ENCODE measurements around the gene LIM2.

The LIM2 gene

DNA sequence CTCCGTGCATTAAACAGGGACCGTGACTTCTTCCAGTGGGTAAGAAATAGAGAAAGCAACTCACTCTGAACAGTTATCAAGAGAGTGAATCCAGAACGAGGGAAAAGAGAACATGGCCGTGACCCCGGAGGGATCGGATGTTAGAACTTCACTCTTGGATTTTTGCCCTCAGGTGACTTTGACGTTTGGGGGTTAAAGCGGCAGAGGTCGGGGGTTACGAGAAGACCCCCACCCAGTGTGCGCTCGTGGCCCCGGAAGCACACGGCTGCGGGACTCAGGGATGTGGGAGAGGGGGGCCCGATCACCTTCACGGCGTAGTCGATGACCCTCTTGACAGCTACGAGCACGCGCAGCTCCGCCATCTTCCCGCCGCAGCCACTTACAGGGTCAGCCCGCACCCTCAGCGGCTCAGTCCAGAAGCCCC, 21.8 kb downstream of the LIM2 start, which contains the start of gene ETFB:
TSS of gene ETFB (minus strand) at position 424 of the 424 bp plus-strand sequence. CDS start at position 362, 62 bp downstream.
- DNase-seq (ENCODE audit: low spot score): no peak

DNA sequence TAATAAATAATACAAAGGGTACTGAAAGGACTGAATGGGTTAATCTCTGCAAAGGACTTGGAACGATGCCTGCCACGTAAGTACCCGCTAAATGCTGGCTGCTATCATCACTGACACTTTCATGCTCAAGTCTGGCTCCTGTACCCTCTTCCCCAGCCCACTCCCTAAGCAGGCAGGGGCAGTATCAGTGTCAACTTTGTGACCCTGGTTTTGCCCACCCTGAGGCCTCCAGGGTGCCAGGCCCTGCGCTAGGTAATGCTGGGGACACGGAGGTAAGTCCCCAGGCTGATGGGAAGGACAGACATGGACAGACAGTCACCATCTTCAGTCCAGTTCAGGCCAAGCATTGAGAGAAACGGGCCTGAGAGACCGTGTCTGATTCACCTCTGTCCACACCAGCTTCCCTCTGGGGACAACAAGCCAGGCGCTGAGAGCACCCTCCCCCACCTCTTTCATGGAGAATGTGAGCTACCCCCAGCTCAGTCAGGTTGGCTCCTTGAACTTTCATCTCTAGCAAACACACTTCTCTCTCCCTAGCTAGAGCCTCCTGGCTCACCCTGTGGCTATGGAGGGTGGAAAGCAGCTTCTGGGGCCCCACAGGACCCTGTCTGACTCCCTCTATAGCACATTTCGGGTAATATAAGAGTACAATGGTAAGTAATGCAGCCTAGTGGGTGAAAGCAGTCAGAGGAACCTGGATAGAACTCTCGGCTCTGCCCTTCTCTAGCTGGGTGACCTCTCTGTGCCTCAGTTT, 22.4 kb downstream of the LIM2 start:
- peak; percentile 22 for DNase-seq (ENCODE audit: low spot score)

DNA sequence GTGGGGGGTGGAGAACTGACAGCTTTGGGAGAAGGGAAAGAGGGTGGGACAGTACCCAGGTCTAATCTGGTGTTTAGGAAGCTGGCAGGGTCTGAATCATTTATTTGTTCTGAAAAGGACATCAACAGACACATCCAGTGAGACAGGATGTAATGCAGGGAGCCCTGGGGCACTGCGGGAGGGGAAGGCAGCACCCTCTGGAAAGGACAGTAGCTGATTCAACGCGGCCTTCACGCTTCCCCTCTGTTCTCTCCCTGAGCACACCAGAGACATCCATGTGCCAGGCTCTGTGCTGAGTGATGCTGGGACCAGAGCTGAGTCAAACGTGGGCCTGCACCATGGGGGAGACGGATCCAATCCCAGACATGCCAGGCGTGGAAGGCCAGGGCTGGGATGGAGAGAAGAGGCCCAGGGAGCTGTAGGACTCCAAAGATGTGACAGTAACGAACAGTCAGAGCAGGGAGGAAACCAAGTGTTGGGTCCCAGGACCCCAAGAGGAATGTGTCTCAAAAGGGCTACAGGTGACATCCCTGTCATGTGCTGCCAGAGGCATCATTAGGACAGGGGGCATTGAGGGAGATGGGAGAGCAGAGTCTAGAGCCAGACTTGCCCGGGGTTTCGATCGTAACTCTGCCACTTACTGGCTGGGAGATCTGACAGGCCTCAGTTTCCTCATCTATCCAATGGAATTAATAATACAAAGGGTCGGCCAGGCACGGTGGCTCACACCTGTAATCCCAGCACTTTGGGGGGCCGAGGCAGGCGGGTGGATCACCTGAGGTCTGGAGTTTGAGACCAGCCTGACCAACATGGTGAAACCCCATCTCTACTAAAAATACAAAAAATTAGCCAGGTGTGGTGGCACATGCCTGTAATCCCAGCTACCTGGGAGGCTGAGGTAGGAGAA, 23.3 kb downstream of the LIM2 start:
- DNase-seq (ENCODE audit: low spot score): no peak

DNA sequence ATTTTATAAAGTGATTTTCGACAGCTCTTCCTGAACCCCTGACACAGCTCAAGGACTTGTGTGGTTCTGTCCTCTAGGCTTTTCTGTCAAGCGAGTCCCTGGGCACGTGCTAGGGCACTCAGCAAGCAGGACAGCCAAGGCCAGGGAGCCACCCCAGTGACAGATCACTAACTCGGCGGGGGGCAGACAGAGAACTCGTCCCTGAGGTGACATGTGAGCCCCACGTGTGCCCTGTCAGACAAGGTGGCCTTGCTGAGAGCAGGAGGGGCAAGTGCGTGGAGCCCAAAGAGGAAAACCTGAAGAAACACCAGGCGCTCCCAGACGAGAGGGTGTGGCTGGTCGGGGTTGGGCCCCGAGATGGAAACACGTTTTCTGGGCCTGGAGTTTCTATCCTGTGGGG, 26.5 kb downstream of the LIM2 start:
- DNase-seq (ENCODE audit: low spot score): no peak

- no peak for DNase-seq (ENCODE audit: low spot score)
Measured at GRCh38 chr19:51359294-51359693, 28.5 kb downstream of the LIM2 start.

GRCh38 chr19:51357952-51358351, 29.8 kb downstream of the LIM2 start:
- DNase-seq (ENCODE audit: low spot score): no peak

GRCh38 chr19:51356159-51356801, 31.5 kb downstream of the LIM2 start:
- no peak for DNase-seq (ENCODE audit: low spot score)

GRCh38 chr19:51354742-51355148, 33.0 kb downstream of the LIM2 start:
- no peak for DNase-seq (ENCODE audit: low spot score)

- no peak for DNase-seq (ENCODE audit: low spot score)
Measured at GRCh38 chr19:51354103-51354741, 33.6 kb downstream of the LIM2 start.

DNA sequence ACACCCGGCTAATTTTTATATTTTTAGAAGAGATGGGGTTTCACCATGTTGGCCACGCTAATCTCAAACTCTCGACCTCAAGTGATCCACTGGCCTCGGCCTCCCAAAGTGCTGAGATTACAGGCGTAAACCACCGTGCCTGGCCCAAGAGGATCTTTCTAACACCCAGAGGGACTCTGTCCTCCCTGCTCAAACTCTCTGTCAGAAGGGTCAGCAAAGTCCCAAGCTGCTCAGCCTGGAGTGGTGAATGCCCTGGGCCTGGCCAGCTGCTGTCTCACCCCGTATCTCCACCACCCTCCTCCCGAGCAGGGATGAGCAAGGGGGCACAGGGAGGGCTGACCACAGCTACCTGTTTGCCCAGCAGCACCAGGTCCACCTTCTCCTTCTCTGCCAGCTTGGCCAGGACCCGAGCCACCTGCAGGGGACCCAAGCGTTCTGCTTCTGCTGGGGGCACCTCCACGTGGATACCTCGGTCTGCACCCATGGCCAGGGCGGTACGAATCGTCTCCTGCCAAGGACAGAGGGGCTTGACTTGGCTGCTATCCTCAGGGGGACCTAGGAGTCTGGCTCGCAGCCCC, 34.9 kb downstream of the LIM2 start:
- DNase-seq (ENCODE audit: low spot score): no peak

- DNase-seq (ENCODE audit: low spot score): no peak
Measured at GRCh38 chr19:51351266-51351990, 36.3 kb downstream of the LIM2 start.

- DNase-seq (ENCODE audit: low spot score): no peak
Measured at GRCh38 chr19:51347209-51347928, 40.4 kb downstream of the LIM2 start.

- no peak for DNase-seq (ENCODE audit: low spot score)
Measured at GRCh38 chr19:51346742-51347141, 41.0 kb downstream of the LIM2 start.

GRCh38 chr19:51345076-51345620, 42.6 kb downstream of the LIM2 start:
- DNase-seq (ENCODE audit: low spot score): no peak

DNA sequence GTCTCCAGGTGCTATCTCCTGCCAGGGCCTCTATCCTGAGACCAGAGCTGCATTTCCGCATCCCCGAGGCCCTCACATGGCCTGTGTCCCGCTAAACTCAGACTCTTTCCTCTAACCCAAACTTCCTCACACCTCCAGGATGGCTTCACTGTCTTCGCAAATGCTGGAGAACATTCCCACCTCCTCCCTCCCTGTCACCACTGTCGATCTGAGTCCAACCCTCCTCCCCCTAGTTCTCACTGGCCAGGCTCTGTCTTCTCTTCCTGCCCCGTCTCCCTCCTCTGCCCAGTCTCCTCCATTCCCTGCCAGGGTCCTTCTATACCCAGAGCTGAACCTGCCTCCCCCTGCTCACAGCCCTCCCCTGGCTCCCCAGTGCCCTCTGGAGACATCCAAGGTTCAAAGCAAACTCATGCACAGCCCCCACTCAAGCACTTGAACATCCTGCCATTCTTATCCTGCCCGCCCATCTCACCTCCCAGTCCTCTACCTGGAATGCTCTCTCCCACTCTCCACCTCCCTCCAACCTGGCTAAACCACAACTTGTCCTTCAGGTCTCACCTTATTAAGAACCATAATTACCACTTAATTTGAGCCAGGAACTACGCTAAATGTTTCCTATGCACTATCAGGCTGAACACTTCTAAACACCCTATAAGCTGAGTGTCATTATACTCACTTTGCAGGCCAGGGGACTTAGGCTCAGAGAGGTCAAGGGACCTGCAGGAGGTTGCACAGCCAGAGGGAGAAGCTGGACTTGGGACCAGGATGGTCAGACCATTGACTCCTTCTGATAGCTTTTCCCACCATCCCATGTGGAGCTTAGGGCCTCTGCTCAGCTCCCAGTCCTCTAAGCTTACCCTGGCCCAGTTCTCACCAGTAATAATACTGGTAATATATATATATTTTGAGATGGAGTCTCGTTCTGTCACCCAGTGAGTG, 44.9 kb downstream of the LIM2 start:
- no peak for DNase-seq (ENCODE audit: low spot score)

- no peak for DNase-seq (ENCODE audit: low spot score)
Measured at GRCh38 chr19:51341976-51342580, 45.7 kb downstream of the LIM2 start, which contains the start of gene VSIG10L. Gene VSIG10L, minus strand, starts transcription at chr19:51342139. Its CDS starts 15 bp downstream, at chr19:51342124.

- DNase-seq (ENCODE audit: low spot score): no peak
Measured at GRCh38 chr19:51341066-51341465, 46.7 kb downstream of the LIM2 start.

Measured in CD4-positive, alpha-beta T cell treated with Interleukin-15 for 4 hours (primary cell).